Uterus (tissue), 2 donors: Measurements from ENCODE around the gene USO1.

Experiments
- CTCF ChIP-seq, 4 experiments: fragments of 200-600 bp in 2 of 4; fragments of 450-650 bp in 2 of 4; sonication (generic) in 2 of 4; IDR thresholded peaks; one replicate each; pipeline ENCODE4 v1.5.1; 2016 to 2019; ENCODE audit warnings: antibody characterized with exemption in 4 of 4, mild to moderate bottlenecking in 2 of 4, moderate library complexity in 1 of 4
- POLR2A ChIP-seq, 2 donors: fragments of 450-650 bp; IDR thresholded peaks; one replicate each; pipeline ENCODE4 v1.6.1; 2016; ENCODE audit warnings: antibody characterized with exemption in 2 of 2, mild to moderate bottlenecking in 1 of 2, moderate library complexity in 1 of 2

- TF ChIP-seq CTCF (IDR thresholded peaks at IDR 0.05) (no peak), POLR2A (IDR thresholded peaks at IDR 0.05) (no peak)
These were observed 5.8 kb upstream of the USO1 start for GRCh38 chr4:75718529-75718928.
